Heart left ventricle (tissue), 16 donors: ENCODE data around the gene EEF1B2. TPM values are rescaled to one million over a fixed set of nuclear protein-coding genes. Genes with fewer than 3 reads are reported as not detected.
"Not testable (repeated sequence)": the region's sequence is repeated elsewhere in the genome, so short reads cannot be mapped to it uniquely, and the experiment has no call there.

ENCODE experiments used
- ATAC-seq, 4 donors: fragments of 200-7000 bp; cut with Tn5 transposase; one replicate each; pipeline ENCODE4 v1.9.1; 2020 to 2022; ENCODE audit warnings: moderate library complexity in 4 of 4, mild to moderate bottlenecking in 3 of 4, moderate number of reproducible peaks in 1 of 4
- DNase-seq, 5 donors: peaks; one replicate each; pipeline ENCODE4 v3.0.0-alpha.2; 2020
- H3K27ac ChIP-seq, 12 donors: fragments of 200-600 bp; sonication (generic) in 4 of 12; one replicate each; pipeline versions ENCODE4 v1.5.0 to v1.8.0; 2016 to 2022; ENCODE audit warnings: mild to moderate bottlenecking in 2 of 12
- H3K27me3 ChIP-seq, 9 donors: fragments of 200-600 bp; sonication (generic) in 2 of 9; one replicate each; pipeline versions ENCODE4 v1.5.1 to v1.8.0; 2016 to 2022; ENCODE audit warnings: mild to moderate bottlenecking in 3 of 9
- H3K36me3 ChIP-seq, 9 donors: fragments of 200-600 bp; sonication (generic) in 2 of 9; one replicate each; pipeline versions ENCODE4 v1.5.0 to v1.8.0; 2018 to 2022; ENCODE audit warnings: mild to moderate bottlenecking in 2 of 9
- H3K4me1 ChIP-seq, 12 donors: fragments of 200-600 bp; sonication (generic) in 4 of 12; one replicate each; pipeline versions ENCODE4 v1.5.0 to v1.8.0; 2016 to 2022; ENCODE audit warnings: mild to moderate bottlenecking in 3 of 12
- H3K4me3 ChIP-seq, 12 donors: fragments of 200-600 bp; sonication (generic) in 4 of 12; one replicate each; pipeline versions ENCODE4 v1.5.0 to v1.8.0; 2017 to 2022; ENCODE audit warnings: mild to moderate bottlenecking in 9 of 12, moderate library complexity in 4 of 12
- H3K9me3 ChIP-seq, 12 donors: fragments of 200-600 bp; sonication (generic) in 4 of 12; one replicate each; pipeline versions ENCODE4 v1.5.0 to v1.8.0; 2016 to 2022; ENCODE audit warnings: mild to moderate bottlenecking in 1 of 12
- POLR2A ChIP-seq, 2 donors: fragments of 450-650 bp; IDR thresholded peaks; one replicate each; pipeline ENCODE4 v1.6.1; 2017; ENCODE audit warnings: antibody characterized with exemption in 2 of 2, mild to moderate bottlenecking in 2 of 2, moderate library complexity in 2 of 2
- WGBS, 4 donors: extraction: QIAGEN DNeasy Blood & Tissue Kit in 2 of 4; methylation state at CpG; one replicate each; pipeline versions ENCODE4 v1.1.5 to v1.1.7; 2013 to 2018; 5-methylcytosine and 5-hydroxymethylcytosine counted together
- intact Hi-C, 10 donors: fragments of 100-400 bp; cut with DNase I; formaldehyde crosslinking; loops; one replicate each; pipeline versions ENCODE4 v1.11.1 to v1.14.2; 2022
- polyA plus RNA-seq, 2 donors: library from polyadenylated mRNA; stranded (reverse); fragments of 200-250 nt; gene quantifications; one replicate each; pipeline ENCODE4 v1.2.3, GENCODE V29; 2013
- total RNA-seq, 9 donors: library from RNA; depleted of rRNA in 2 of 9; stranded (reverse); fragments of >200 nt in 2 of 9; fragmentation: NEBNext Ultra II Directional in 3 of 9; extraction: Animal tissue kit (Norgen Biotek cat#: 25700) in 3 of 9; gene quantifications; one replicate each; pipeline versions ENCODE4 v1.1.0 to v1.2.4, GENCODE V29; 2016 to 2023
- TF ChIP-seq, protein P1 (sequence below), 12 donors: fragments of 200-600 bp; sonication (generic) in 4 of 12; IDR thresholded peaks; one replicate each; pipeline versions ENCODE4 v1.5.0 to v1.8.0; 2018 to 2022; ENCODE audit warnings: antibody characterized with exemption in 12 of 12, mild to moderate bottlenecking in 5 of 12
- donor health status: ischemic (EF 13 %, LVEDD 7.1; RV severe dilation, severe dysfunction).
- donor health status: healthy with polysubstance abuse.
- donor health status: DM: no; HTN: yes; CAD: no.
- donor health status: DM: no; HTN: no; CAD: no.
- donor health status: ischemic (EF 25% LVEDD 6.9; RV normal size, moderate dysfunction).
- donor health status: ischemic (EF 25% LVEDD 5.7; RV mildly dilated, moderate dysfunction).
- donor health status: healthy.
- donor health status: DM: yes; HTN: yes; CAD: no.
- donor health status: ischemic (EF 35%, LVEDD 5.7; RV mildly dilated, moderate dysfunction).
- donor health status: nonischemic (EF 11% LVEDD 7.7; RV severe dilation, severe dysfunction).
- donor health status: DM: yes; HTN: yes; CAD: no.
- donor health status: PGD.
- donor health status: ischemic (EF 29% LVEDD 5.4; RV normal size, mild dysfunction).
- donor health status: nonischemic (EF 23%, LVEDD 6.1; RV moderate dilation, normal function).

EEF1B2 gene
- total and polyA plus RNA-seq, 11 donors, result 123 to 820 (median 244) TPM

DNA sequence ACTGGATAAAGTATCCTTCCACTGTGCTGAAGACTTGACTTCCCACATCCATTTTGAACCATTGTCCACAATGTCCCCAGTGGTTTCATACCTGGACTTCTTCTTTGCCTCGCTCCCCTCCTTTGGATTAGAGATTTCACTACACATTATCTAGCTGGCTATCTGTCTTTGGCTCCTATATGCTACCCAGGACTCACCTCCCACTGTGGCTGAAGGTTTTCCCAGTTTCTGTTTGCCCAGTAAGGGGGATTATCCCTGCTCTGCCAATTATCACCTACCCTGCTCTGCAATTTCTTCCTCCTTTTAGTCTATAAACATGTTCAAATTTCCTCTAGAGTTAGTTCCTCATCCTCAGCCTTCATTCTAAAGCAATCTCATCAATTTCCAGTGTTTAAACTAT is 9.5 kb upstream of the EEF1B2 start:
- ATAC-seq, result no peak
- H3K4me1 ChIP-seq, result peaks cover 0 to 29% (median 16%) of the 10 kb centered on the region in 12 donors
- peaks cover 0 to 82% (median 71%) of the 10 kb centered on the region in 9 donors for H3K36me3 ChIP-seq
- no peak overlapping the region for H3K27ac ChIP-seq
- no peak for DNase-seq
- TF ChIP-seq, protein P1, sequence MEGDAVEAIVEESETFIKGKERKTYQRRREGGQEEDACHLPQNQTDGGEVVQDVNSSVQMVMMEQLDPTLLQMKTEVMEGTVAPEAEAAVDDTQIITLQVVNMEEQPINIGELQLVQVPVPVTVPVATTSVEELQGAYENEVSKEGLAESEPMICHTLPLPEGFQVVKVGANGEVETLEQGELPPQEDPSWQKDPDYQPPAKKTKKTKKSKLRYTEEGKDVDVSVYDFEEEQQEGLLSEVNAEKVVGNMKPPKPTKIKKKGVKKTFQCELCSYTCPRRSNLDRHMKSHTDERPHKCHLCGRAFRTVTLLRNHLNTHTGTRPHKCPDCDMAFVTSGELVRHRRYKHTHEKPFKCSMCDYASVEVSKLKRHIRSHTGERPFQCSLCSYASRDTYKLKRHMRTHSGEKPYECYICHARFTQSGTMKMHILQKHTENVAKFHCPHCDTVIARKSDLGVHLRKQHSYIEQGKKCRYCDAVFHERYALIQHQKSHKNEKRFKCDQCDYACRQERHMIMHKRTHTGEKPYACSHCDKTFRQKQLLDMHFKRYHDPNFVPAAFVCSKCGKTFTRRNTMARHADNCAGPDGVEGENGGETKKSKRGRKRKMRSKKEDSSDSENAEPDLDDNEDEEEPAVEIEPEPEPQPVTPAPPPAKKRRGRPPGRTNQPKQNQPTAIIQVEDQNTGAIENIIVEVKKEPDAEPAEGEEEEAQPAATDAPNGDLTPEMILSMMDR (IDR thresholded peaks at IDR 0.05), result no peak
- TF ChIP-seq POLR2A (IDR thresholded peaks at IDR 0.05), result no peak
- no peaks in the 10 kb centered on the region for H3K9me3 ChIP-seq
- WGBS, 4 donors, result 86 to 98% (median 95%) methylated on average over 1 of the region's 1 CpG
- intact Hi-C loops, result loop anchor here in 2 of 10 donors (10.0 kb wide), 2 partner anchors 125 to 1825 kb away; no protein-coding TSS in a partner anchor
- no peaks in the 10 kb centered on the region for H3K27me3 ChIP-seq
- H3K4me3 ChIP-seq, result no peak overlapping the region

DNA sequence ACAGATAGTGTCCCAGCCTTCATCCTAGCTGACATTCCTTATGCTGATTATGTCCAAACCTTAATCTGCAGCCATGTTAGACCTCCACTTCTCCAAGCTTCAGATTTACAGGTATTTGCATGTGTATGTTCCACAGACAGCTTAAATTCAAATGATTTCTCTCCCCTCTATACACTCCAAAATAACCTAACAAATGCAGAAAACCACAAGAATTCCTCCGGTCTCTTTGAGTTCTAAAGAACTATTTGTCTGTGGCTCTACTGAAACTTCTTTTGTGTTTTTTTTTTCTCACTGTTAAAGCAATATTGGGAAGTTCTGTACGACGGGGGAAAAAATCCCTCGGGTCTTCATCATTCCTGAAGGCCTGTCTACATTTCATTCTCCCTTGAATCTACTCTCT is 9.1 kb upstream of the EEF1B2 start:
- H3K9me3 ChIP-seq, result no peaks in the 10 kb centered on the region
- TF ChIP-seq, protein P1 (IDR thresholded peaks at IDR 0.05), result no peak
- TF ChIP-seq POLR2A (IDR thresholded peaks at IDR 0.05), result no peak
- H3K4me3 ChIP-seq, result no peak overlapping the region
- H3K4me1 ChIP-seq, result peaks cover 0 to 30% (median 16%) of the 10 kb centered on the region in 12 donors
- H3K27ac ChIP-seq, result no peak overlapping the region
- ATAC-seq (no peak), DNase-seq (no peak)
- intact Hi-C loops, result loop anchor here in 2 of 10 donors (10.0 kb wide), 2 partner anchors 126 to 1826 kb away; no protein-coding TSS in a partner anchor
- H3K36me3 ChIP-seq, result peaks cover 0 to 77% (median 66%) of the 10 kb centered on the region in 9 donors
- WGBS, 4 donors, result 76 to 81% (median 80%) methylated on average over 4 of the region's 4 CpGs
- no peaks in the 10 kb centered on the region for H3K27me3 ChIP-seq

DNA sequence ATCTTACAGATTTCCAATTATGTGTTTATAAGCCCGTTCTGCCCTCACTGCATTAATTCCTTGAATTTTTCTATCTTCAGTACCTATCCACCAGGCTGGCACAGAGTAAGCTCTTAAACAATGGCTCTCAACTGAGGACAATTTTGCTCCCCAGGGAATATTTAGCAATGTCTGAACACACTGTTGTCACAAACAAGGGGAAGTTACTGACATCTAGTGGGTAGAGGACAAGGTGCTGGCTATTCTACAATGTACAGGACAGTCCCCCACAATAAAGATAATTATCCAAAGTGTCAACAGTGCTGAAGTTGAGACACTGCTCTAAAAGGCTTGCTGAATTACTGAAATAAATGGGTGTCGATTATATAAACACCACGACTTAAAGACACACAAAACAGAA is 5.5 kb upstream of the EEF1B2 start:
- WGBS, 4 donors, result 66 to 69% (median 67%) methylated on average over 3 of the region's 3 CpGs
- no peak for TF ChIP-seq POLR2A (IDR thresholded peaks at IDR 0.05)
- TF ChIP-seq, protein P1 (IDR thresholded peaks at IDR 0.05), result peak in 5 of 12 donors; percentile 14 to 34 (median 20)
- H3K27me3 ChIP-seq, result no peaks in the 10 kb centered on the region
- no peak for DNase-seq
- ATAC-seq, result peak; percentile 32 to 62 (median 52)
- no peak overlapping the region for H3K4me3 ChIP-seq
- no peaks in the 10 kb centered on the region for H3K9me3 ChIP-seq
- intact Hi-C loops, result loop anchor here in 2 of 10 donors (10.0 kb wide), 2 partner anchors 129 to 1829 kb away; no protein-coding TSS in a partner anchor
- peaks cover 3 to 48% (median 30%) of the 10 kb centered on the region in 12 donors for H3K4me1 ChIP-seq
- H3K27ac ChIP-seq, result no peak overlapping the region
- H3K36me3 ChIP-seq, result peaks cover 0 to 41% (median 35%) of the 10 kb centered on the region in 9 donors

DNA sequence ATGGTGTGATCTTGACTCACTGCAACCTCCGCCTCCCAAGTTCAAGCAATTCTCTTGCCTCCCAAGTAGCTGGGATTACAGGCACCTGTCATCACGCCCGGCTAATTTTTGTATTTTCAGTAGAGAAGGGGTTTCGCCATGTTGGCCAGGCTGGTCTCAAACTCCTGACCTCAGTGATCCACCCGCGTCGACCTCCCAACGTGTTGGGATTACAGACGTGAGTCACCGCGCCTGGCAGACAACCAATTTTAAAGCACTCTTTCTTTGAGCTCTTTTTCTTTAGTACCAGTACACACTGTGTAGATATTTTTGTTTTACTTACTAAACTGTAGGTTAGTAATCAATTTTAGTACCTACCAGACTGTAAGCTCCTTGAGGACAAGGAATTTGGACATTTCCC is 2.7 kb upstream of the EEF1B2 start:
- not testable (repeated sequence) for DNase-seq, H3K27ac ChIP-seq, H3K27me3 ChIP-seq, H3K9me3 ChIP-seq, ATAC-seq
- Histone ChIP-seq H3K4me1 (peaks cover 3 to 61% (median 45%) of the 10 kb centered on the region in 12 donors), H3K36me3 (peaks cover 0 to 29% (median 21%) of the 10 kb centered on the region in 9 donors), H3K4me3 (peak overlapping the region in 4 of 12 donors; percentile 69 to 96 (median 86))
- 82 to 87% (median 84%) methylated on average over 11 of the region's 11 CpGs for WGBS, 4 donors
- intact Hi-C loops, result loop anchor here in 4 of 10 donors (5.0 to 10.0 kb wide), 3 partner anchors 70 to 1832 kb away; partner anchors contain the start of gene INO80D (in 2 of the 4)
